ENCODE measurements around the gene C14orf93. TPM values are rescaled to one million over a fixed set of nuclear protein-coding genes. Genes with fewer than 3 reads are reported as not detected.

Gene C14orf93
- total and polyA plus RNA-seq, 9 of the 15 experiments (the other 6 are each of a cell fraction or from before 2014, with no cell fraction given): 2.2 to 22.4 (median 16.1) TPM

GRCh38 chr14:22985894-22986507 lies 23.9 kb downstream of the C14orf93 start:
- no peak for ATAC-seq
- WGBS (ENCODE audit: insufficient coverage, low coverage, missing lambda C conversion rate): 6% methylated on average over 2 of the region's 2 CpGs

More at GRCh38 chr14:22985894-22986507, 23.9 kb downstream of the C14orf93 start:
- peaks cover 21% of the 10 kb centered on the region; the same call in 2 of the 3 replicates for H3K36me3 ChIP-seq (ENCODE audit: control insufficient read depth, insufficient read depth, low read length)
- H3K9me3 ChIP-seq (replicated peaks; ENCODE audit: control insufficient read depth, insufficient read depth, low read depth, low read length): no peaks in the 10 kb centered on the region
- FAIRE-seq (no peak), DNase-seq (ENCODE audit: extremely low read depth in 1 of 4, low spot score in 3 of 4) (no peak)
- in situ Hi-C loops (cut with MboI): no loop called here
- no peak overlapping the region for H3K4me2 ChIP-seq (ENCODE audit: insufficient read depth, low read length)
- POLR2A ChIA-PET: interaction anchor here (0.5 to 2.4 kb wide), 17 partner anchors 9 to 174 kb away, joined by 3 to 17 read pairs (median 5); partner anchors contain the start of genes ACIN1, C14orf119, CDH24 and HAUS4
- TF ChIP-seq E2F5 (CRISPR knock-in tag; IDR thresholded peaks at IDR 0.05) (no peak), PHTF2 (CRISPR knock-in tag; IDR thresholded peaks at IDR 0.05) (no peak), HDAC1 (IDR thresholded peaks at IDR 0.05) (no peak), ZNF324 (CRISPR knock-in tag; IDR thresholded peaks at IDR 0.05) (no peak), ZNF586 (CRISPR knock-in tag; conservative IDR thresholded peaks at IDR 0.05) (no peak)
- TF ChIP-seq, protein P1, sequence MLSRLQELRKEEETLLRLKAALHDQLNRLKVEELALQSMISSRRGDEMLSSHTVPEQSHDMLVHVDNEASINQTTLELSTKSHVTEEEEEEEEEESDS (CRISPR knock-in tag; IDR thresholded peaks at IDR 0.05): no peak
- TF ChIP-seq, protein P2, sequence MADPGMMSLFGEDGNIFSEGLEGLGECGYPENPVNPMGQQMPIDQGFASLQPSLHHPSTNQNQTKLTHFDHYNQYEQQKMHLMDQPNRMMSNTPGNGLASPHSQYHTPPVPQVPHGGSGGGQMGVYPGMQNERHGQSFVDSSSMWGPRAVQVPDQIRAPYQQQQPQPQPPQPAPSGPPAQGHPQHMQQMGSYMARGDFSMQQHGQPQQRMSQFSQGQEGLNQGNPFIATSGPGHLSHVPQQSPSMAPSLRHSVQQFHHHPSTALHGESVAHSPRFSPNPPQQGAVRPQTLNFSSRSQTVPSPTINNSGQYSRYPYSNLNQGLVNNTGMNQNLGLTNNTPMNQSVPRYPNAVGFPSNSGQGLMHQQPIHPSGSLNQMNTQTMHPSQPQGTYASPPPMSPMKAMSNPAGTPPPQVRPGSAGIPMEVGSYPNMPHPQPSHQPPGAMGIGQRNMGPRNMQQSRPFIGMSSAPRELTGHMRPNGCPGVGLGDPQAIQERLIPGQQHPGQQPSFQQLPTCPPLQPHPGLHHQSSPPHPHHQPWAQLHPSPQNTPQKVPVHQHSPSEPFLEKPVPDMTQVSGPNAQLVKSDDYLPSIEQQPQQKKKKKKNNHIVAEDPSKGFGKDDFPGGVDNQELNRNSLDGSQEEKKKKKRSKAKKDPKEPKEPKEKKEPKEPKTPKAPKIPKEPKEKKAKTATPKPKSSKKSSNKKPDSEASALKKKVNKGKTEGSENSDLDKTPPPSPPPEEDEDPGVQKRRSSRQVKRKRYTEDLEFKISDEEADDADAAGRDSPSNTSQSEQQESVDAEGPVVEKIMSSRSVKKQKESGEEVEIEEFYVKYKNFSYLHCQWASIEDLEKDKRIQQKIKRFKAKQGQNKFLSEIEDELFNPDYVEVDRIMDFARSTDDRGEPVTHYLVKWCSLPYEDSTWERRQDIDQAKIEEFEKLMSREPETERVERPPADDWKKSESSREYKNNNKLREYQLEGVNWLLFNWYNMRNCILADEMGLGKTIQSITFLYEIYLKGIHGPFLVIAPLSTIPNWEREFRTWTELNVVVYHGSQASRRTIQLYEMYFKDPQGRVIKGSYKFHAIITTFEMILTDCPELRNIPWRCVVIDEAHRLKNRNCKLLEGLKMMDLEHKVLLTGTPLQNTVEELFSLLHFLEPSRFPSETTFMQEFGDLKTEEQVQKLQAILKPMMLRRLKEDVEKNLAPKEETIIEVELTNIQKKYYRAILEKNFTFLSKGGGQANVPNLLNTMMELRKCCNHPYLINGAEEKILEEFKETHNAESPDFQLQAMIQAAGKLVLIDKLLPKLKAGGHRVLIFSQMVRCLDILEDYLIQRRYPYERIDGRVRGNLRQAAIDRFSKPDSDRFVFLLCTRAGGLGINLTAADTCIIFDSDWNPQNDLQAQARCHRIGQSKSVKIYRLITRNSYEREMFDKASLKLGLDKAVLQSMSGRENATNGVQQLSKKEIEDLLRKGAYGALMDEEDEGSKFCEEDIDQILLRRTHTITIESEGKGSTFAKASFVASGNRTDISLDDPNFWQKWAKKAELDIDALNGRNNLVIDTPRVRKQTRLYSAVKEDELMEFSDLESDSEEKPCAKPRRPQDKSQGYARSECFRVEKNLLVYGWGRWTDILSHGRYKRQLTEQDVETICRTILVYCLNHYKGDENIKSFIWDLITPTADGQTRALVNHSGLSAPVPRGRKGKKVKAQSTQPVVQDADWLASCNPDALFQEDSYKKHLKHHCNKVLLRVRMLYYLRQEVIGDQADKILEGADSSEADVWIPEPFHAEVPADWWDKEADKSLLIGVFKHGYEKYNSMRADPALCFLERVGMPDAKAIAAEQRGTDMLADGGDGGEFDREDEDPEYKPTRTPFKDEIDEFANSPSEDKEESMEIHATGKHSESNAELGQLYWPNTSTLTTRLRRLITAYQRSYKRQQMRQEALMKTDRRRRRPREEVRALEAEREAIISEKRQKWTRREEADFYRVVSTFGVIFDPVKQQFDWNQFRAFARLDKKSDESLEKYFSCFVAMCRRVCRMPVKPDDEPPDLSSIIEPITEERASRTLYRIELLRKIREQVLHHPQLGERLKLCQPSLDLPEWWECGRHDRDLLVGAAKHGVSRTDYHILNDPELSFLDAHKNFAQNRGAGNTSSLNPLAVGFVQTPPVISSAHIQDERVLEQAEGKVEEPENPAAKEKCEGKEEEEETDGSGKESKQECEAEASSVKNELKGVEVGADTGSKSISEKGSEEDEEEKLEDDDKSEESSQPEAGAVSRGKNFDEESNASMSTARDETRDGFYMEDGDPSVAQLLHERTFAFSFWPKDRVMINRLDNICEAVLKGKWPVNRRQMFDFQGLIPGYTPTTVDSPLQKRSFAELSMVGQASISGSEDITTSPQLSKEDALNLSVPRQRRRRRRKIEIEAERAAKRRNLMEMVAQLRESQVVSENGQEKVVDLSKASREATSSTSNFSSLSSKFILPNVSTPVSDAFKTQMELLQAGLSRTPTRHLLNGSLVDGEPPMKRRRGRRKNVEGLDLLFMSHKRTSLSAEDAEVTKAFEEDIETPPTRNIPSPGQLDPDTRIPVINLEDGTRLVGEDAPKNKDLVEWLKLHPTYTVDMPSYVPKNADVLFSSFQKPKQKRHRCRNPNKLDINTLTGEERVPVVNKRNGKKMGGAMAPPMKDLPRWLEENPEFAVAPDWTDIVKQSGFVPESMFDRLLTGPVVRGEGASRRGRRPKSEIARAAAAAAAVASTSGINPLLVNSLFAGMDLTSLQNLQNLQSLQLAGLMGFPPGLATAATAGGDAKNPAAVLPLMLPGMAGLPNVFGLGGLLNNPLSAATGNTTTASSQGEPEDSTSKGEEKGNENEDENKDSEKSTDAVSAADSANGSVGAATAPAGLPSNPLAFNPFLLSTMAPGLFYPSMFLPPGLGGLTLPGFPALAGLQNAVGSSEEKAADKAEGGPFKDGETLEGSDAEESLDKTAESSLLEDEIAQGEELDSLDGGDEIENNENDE (IDR thresholded peaks at IDR 0.05; ENCODE audit: low read depth, low read length): no peak
- H3K27ac ChIP-seq (ENCODE audit: extremely low read depth, low read depth, low read length): no peak overlapping the region
- intact Hi-C loops (cut with micrococcal nuclease): loop anchor here (1.0 to 5.0 kb wide), 3 partner anchors 72 to 121 kb away; no protein-coding TSS in a partner anchor
- no peak overlapping the region for H2AFZ ChIP-seq (ENCODE audit: low read depth, low read length)
- H3K4me3 ChIP-seq: no peak overlapping the region
- peaks cover 2 to 17% of the 10 kb centered on the region in 2 experiments; a peak in 3 of 5 replicates for H3K4me1 ChIP-seq (replicated peaks in 1 of 2; ENCODE audit: control insufficient read depth in 2 of 2, insufficient read depth in 2 of 2, low read length in 2 of 2)
- no peak overlapping the region for H3K9ac ChIP-seq (ENCODE audit: insufficient read depth in 1 of 2, low read depth in 2 of 2, low read length in 2 of 2)
- BruUV-seq (replicated peaks): no TSS peak
- H3K79me2 ChIP-seq (ENCODE audit: control insufficient read depth, insufficient read depth, low read length): no peaks in the 10 kb centered on the region
- no peaks in the 10 kb centered on the region for H4K20me1 ChIP-seq (replicated peaks; ENCODE audit: control insufficient read depth, insufficient read depth, low read length)
- CTCF ChIA-PET (ENCODE audit: low intra/inter-chr PET ratio): interaction anchor here (0.6 to 5.9 kb wide), 7 partner anchors 12 to 429 kb away, joined by 3 to 141 read pairs (median 6); partner anchors contain the start of gene CDH24
- no peaks in the 10 kb centered on the region for H3K9me1 ChIP-seq (ENCODE audit: control insufficient read depth, insufficient read depth, low read length)
- H3K27me3 ChIP-seq (ENCODE audit: control insufficient read depth in 2 of 2, insufficient read depth in 2 of 2, low read length in 2 of 2): no peaks in the 10 kb centered on the region
